Mesenchymal stem cell (in vitro differentiated cells and primary cell): ENCODE results near the gene DEFB132.

Experiments
- DNase-seq: peaks from one replicate; pipeline ENCODE4 v3.0.0-alpha.2; 2013
- H2AFZ ChIP-seq: one replicate; pipeline ENCODE4 v1.6.1; 2013; ENCODE audit warnings: low read depth, mild to moderate bottlenecking, control low read depth, inconsistent platforms, low read length, moderate library complexity
- H2AK5ac ChIP-seq: 2 replicates; pipeline ENCODE4 v1.6.1; 2013; ENCODE audit warnings: low read length, moderate library complexity, mild to moderate bottlenecking, inconsistent platforms; ENCODE audit not compliant: severe bottlenecking
- H2BK120ac ChIP-seq: one replicate; pipeline ENCODE4 v1.6.1; 2013; ENCODE audit warnings: low read depth, mild to moderate bottlenecking, inconsistent platforms, low read length, moderate library complexity
- H2BK12ac ChIP-seq, 2 experiments: one replicate each; pipeline ENCODE4 v1.6.1; 2013; ENCODE audit warnings: inconsistent platforms in 2 of 2, low read length in 2 of 2, mild to moderate bottlenecking in 2 of 2, moderate library complexity in 2 of 2, control low read depth in 1 of 2
- H2BK15ac ChIP-seq: one replicate; pipeline ENCODE4 v1.6.1; 2013; ENCODE audit warnings: mild to moderate bottlenecking, low read depth, inconsistent platforms; ENCODE audit not compliant: poor library complexity, severe bottlenecking
- H2BK5ac ChIP-seq: 2 replicates; pipeline ENCODE4 v1.6.1; 2013; ENCODE audit warnings: low read depth, mild to moderate bottlenecking, low read length, control low read depth, inconsistent platforms; ENCODE audit not compliant: poor library complexity, severe bottlenecking
- H3K14ac ChIP-seq, 2 experiments: one replicate each; pipeline ENCODE4 v1.6.1; 2013; ENCODE audit warnings: inconsistent platforms in 2 of 2, low read length in 2 of 2, control low read depth in 1 of 2, mild to moderate bottlenecking in 1 of 2, moderate library complexity in 1 of 2
- H3K18ac ChIP-seq, 2 experiments: one replicate each; pipeline ENCODE4 v1.6.1; 2013; ENCODE audit warnings: inconsistent platforms in 2 of 2, low read length in 2 of 2, control low read depth in 1 of 2, low read depth in 1 of 2, mild to moderate bottlenecking in 1 of 2
- H3K23ac ChIP-seq, 2 experiments: one replicate each; pipeline ENCODE4 v1.6.1; 2013; ENCODE audit warnings: inconsistent platforms in 2 of 2, low read length in 2 of 2, mild to moderate bottlenecking in 2 of 2, moderate library complexity in 2 of 2, control low read depth in 1 of 2
- H3K27ac ChIP-seq: 2 replicates; pipeline ENCODE4 v1.5.1; 2013; ENCODE audit warnings: mild to moderate bottlenecking, moderate library complexity, low read length, control low read depth, inconsistent platforms; ENCODE audit not compliant: poor library complexity, severe bottlenecking
- H3K27me3 ChIP-seq, 2 experiments: 2 replicates each; pipeline versions ENCODE4 v1.6.1 to v1.7.0; 2013; ENCODE audit warnings: low read length in 2 of 2, mild to moderate bottlenecking in 2 of 2, moderate library complexity in 2 of 2, control low read depth in 1 of 2, inconsistent platforms in 1 of 2; ENCODE audit not compliant: control insufficient read depth in 1 of 2, insufficient read depth in 1 of 2
- H3K36me3 ChIP-seq, 2 experiments: 2 replicates each; pipeline versions ENCODE4 v1.6.1 to v1.7.0; 2013; ENCODE audit warnings: low read length in 2 of 2, control low read depth in 1 of 2, inconsistent platforms in 1 of 2, low read depth in 1 of 2, mild to moderate bottlenecking in 1 of 2; ENCODE audit not compliant: insufficient read depth in 2 of 2, control insufficient read depth in 1 of 2
- H3K4ac ChIP-seq, 2 experiments: one replicate each; pipeline ENCODE4 v1.6.1; 2013; ENCODE audit warnings: inconsistent platforms in 2 of 2, low read length in 2 of 2, mild to moderate bottlenecking in 2 of 2, moderate library complexity in 2 of 2, control low read depth in 1 of 2, low read depth in 1 of 2
- H3K4me1 ChIP-seq: 2 replicates; pipeline ENCODE4 v1.6.1; 2013; ENCODE audit warnings: low read depth, low read length, control low read depth; ENCODE audit not compliant: control insufficient read depth, insufficient read depth
- H3K4me2 ChIP-seq: 2 replicates; pipeline ENCODE4 v1.6.1; 2013; ENCODE audit warnings: low read length, mild to moderate bottlenecking, inconsistent platforms; ENCODE audit not compliant: poor library complexity, severe bottlenecking
- H3K4me3 ChIP-seq, 2 experiments: 2 replicates each; pipeline versions ENCODE4 v1.5.1 to v1.7.0; 2013; ENCODE audit warnings: low read length in 2 of 2, mild to moderate bottlenecking in 2 of 2, control low read depth in 1 of 2, low read depth in 1 of 2; ENCODE audit not compliant: insufficient read depth in 1 of 2
- H3K79me1 ChIP-seq: replicated peaks from 2 replicates; pipeline ENCODE4 v1.6.1; 2013; ENCODE audit warnings: mild to moderate bottlenecking, control low read depth, low read length, inconsistent platforms; ENCODE audit not compliant: poor library complexity, severe bottlenecking
- H3K9ac ChIP-seq: 2 replicates; pipeline ENCODE4 v1.7.0; 2013; ENCODE audit warnings: mild to moderate bottlenecking, low read length, moderate library complexity
- H3K9me3 ChIP-seq: 2 replicates; pipeline ENCODE4 v1.7.0; 2013; ENCODE audit warnings: mild to moderate bottlenecking, low read length; ENCODE audit not compliant: control insufficient read depth
- H4K8ac ChIP-seq: one replicate; pipeline ENCODE4 v1.6.1; 2013; ENCODE audit warnings: inconsistent platforms, mild to moderate bottlenecking, low read length, moderate library complexity
- H4K91ac ChIP-seq: one replicate; pipeline ENCODE4 v1.6.1; 2013; ENCODE audit warnings: mild to moderate bottlenecking, low read length, inconsistent platforms
- WGBS: methylation state at CpG from one replicate; pipeline ENCODE4 v1.1.7; 2013; ENCODE audit warnings: mixed read lengths; 5-methylcytosine and 5-hydroxymethylcytosine counted together

The DEFB132 gene

GRCh38 chr20:259981-260380, 2.5 kb downstream of the DEFB132 start:
- Histone ChIP-seq H2BK120ac (no peak overlapping the region), H3K4me1 (no peaks in the 10 kb centered on the region), H3K9me3 (no peaks in the 10 kb centered on the region), H3K18ac (no peak overlapping the region), H2BK12ac (no peak overlapping the region), H3K9ac (no peak overlapping the region), H3K4ac (no peak overlapping the region), H2AFZ (no peak overlapping the region), H3K36me3 (no peaks in the 10 kb centered on the region), H3K4me3 (no peak overlapping the region), H2AK5ac (no peak overlapping the region), H3K27me3 (peaks cover 35 to 63% of the 10 kb centered on the region in 2 experiments), H3K27ac (no peak overlapping the region), H3K79me1 (no peaks in the 10 kb centered on the region), H3K14ac (no peak overlapping the region), H2BK5ac (no peak overlapping the region), H2BK15ac (no peak overlapping the region), H4K8ac (no peak overlapping the region), H3K23ac (no peak overlapping the region), H3K4me2 (no peak overlapping the region), H4K91ac (no peak overlapping the region)
- no peak for DNase-seq
- WGBS = 43% methylated on average over 1 of the region's 2 CpGs

GRCh38 chr20:263701-264100, 6.2 kb downstream of the DEFB132 start:
- Histone ChIP-seq H3K9ac (no peak overlapping the region), H2BK15ac (no peak overlapping the region), H2BK120ac (no peak overlapping the region), H2BK5ac (no peak overlapping the region), H3K4me3 (no peak overlapping the region), H3K79me1 (no peaks in the 10 kb centered on the region), H3K27ac (no peak overlapping the region), H3K23ac (peak overlapping the region in 1 of 2 experiments; percentile 35), H4K8ac (no peak overlapping the region), H2AK5ac (no peak overlapping the region), H3K14ac (no peak overlapping the region), H3K27me3 (peaks cover 21 to 53% of the 10 kb centered on the region in 2 experiments), H3K4me2 (no peak overlapping the region), H2BK12ac (no peak overlapping the region), H3K36me3 (no peaks in the 10 kb centered on the region), H4K91ac (no peak overlapping the region), H3K4me1 (peaks cover 6% of the 10 kb centered on the region), H3K18ac (no peak overlapping the region), H3K4ac (no peak overlapping the region), H2AFZ (no peak overlapping the region), H3K9me3 (no peaks in the 10 kb centered on the region)
- WGBS = 79% methylated on average over 13 of the region's 13 CpGs
- DNase-seq = no peak

DNA sequence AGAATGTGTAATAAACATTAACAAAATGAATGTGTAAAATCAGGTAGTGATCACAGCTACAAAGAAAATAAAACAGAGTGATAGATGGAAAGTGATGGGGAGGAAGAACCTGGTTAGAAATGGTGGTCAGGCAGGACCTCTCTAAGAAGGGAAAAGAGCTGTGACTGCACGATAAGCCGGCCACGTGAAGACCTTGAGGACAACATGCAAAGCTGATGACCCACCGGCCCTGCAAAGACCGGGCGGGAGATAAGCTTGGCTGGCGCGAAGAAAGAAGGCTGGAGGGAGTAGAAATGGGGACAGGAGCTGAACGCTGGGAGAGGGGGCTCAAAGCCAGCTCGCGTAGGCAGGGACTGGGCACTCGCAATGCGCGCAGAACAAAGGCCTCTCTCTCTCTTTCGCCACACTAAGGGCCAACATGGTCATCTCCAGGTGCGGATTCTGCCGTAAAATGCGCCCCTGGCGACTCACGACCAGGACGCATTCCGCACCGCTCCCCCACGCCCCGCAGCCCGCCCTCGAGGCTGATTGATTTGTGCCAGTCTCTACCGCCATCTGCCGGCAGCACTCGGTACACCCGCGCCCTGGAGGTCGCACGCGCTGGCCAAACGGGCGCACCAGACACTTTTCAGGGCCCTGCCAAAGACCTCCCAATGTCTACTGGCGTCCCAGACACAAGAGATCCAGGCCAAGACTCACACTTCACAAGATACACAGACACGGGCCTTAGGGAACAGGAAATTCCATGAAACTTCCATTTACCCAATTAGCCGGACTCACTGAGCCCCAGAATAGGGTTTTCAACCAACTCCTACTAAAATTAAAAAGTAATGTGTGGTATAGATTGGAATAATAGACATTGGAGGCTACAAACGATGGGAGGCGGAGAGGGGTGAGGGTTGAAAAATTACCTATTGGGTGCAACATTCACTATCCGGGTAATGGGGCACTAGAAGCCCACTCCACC, 9.4 kb downstream of the DEFB132 start:
- peaks cover 0 to 4% of the 10 kb centered on the region in 2 experiments for H3K36me3 ChIP-seq
- peak overlapping the region; percentile 62 to 70 for H3K18ac ChIP-seq
- peak overlapping the region; percentile 73 for H3K9ac ChIP-seq
- H3K4me1 ChIP-seq = peaks cover 10% of the 10 kb centered on the region
- no peak overlapping the region for H3K14ac ChIP-seq
- no peaks in the 10 kb centered on the region for H3K9me3 ChIP-seq
- peaks cover 8 to 36% of the 10 kb centered on the region in 2 experiments for H3K27me3 ChIP-seq
- H2BK5ac ChIP-seq = no peak overlapping the region
- peak overlapping the region; percentile 78 for H2BK15ac ChIP-seq
- H2AK5ac ChIP-seq = no peak overlapping the region
- 15% methylated on average over 39 of the region's 43 CpGs for WGBS
- H2BK120ac ChIP-seq = no peak overlapping the region
- H4K91ac ChIP-seq = no peak overlapping the region
- peak overlapping the region in 1 of 2 experiments; percentile 19 for H3K4ac ChIP-seq
- H4K8ac ChIP-seq = peak overlapping the region; percentile 97
- H2BK12ac ChIP-seq = no peak overlapping the region
- peak; percentile 66 for DNase-seq
- H3K79me1 ChIP-seq = no peaks in the 10 kb centered on the region
- peak overlapping the region; percentile 87 for H2AFZ ChIP-seq
- no peak overlapping the region for H3K27ac ChIP-seq
- H3K4me3 ChIP-seq = peak overlapping the region; percentile 34 to 79
- no peak overlapping the region for H3K23ac ChIP-seq
- peak overlapping the region; percentile 74 for H3K4me2 ChIP-seq

DNA sequence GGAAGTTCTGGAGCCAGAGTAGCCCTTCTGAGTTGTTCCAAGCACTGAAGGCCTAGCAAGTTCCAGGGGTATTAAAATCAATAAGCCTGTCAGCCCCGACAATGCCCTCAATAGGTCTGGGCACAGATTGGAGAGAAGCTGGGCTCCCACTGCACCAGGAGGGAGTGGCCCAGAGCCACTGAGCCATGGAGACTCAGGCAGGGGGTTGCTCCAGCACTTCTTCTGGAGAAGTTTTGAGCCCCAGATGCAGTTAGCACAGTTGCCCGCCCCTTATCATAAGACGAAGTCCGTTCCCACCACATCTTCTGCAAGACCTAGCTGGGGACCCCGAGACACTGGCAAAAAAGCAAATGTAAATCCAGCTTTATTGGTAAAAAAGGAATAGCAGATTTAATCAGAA, 13.0 kb downstream of the DEFB132 start:
- Histone ChIP-seq H3K27ac (no peak overlapping the region), H3K14ac (no peak overlapping the region), H3K23ac (no peak overlapping the region), H3K9ac (no peak overlapping the region), H2AFZ (no peak overlapping the region), H3K4me2 (no peak overlapping the region), H3K4me1 (peaks cover 10% of the 10 kb centered on the region), H4K91ac (no peak overlapping the region), H3K27me3 (peaks cover 0 to 14% of the 10 kb centered on the region in 2 experiments), H2BK5ac (no peak overlapping the region), H4K8ac (no peak overlapping the region), H3K79me1 (no peaks in the 10 kb centered on the region), H2BK15ac (no peak overlapping the region), H3K4ac (no peak overlapping the region), H3K9me3 (no peaks in the 10 kb centered on the region), H2BK12ac (no peak overlapping the region), H2AK5ac (no peak overlapping the region), H3K18ac (no peak overlapping the region), H3K4me3 (no peak overlapping the region), H3K36me3 (peaks cover under 1 to 13% of the 10 kb centered on the region in 2 experiments), H2BK120ac (no peak overlapping the region)
- no peak for DNase-seq
- WGBS = 92% methylated on average over 5 of the region's 5 CpGs
